AG04450 (cell line): Measurements from ENCODE around the gene SYNGR1. TPM values are rescaled to one million over a fixed set of nuclear protein-coding genes. Genes with fewer than 3 reads are reported as not detected.
"Not testable (repeated sequence)": the region's sequence is repeated elsewhere in the genome, so short reads cannot be mapped to it uniquely, and the experiment has no call there.

Experiments
- CTCF ChIA-PET: fragments of 300-600, 350-600 bp; formaldehyde crosslinking; extraction: SDS; loops from one replicate; lab custom pipeline; 2022; ENCODE audit warnings: antibody characterized with exemption, inconsistent platforms; lab: Charles Lee
- POLR2A ChIA-PET: fragments of 350-600 bp; formaldehyde crosslinking; extraction: SDS; loops from one replicate; lab custom pipeline; 2021; ENCODE audit warnings: antibody characterized with exemption, inconsistent platforms; lab: Yijun Ruan, JAX
- DNase-seq: peaks from one replicate; pipeline ENCODE4 v3.0.0-alpha.2; 2011; ENCODE audit warnings: low read depth, low spot score
- H3K27ac ChIP-seq: one replicate; pipeline ENCODE4 v1.5.1; 2012; ENCODE audit warnings: low read depth, low read length, control low read depth
- H3K27me3 ChIP-seq: one replicate; pipeline ENCODE4 v1.6.0; 2012; ENCODE audit warnings: low read length; ENCODE audit not compliant: control insufficient read depth, insufficient read depth
- H3K4me3 ChIP-seq: 2 replicates; pipeline ENCODE4 v1.5.1; 2011; ENCODE audit warnings: mild to moderate bottlenecking, low read depth, low read length, control low read depth
- H3K9me3 ChIP-seq: 2 replicates; pipeline ENCODE4 v1.5.1; 2012; ENCODE audit warnings: low read length; ENCODE audit not compliant: control insufficient read depth, insufficient read depth
- CTCF ChIP-seq: IDR thresholded peaks from 2 replicates; pipeline ENCODE4 v1.5.1; 2011; ENCODE audit warnings: low read depth, low read length, control low read depth, inconsistent platforms
- polyA plus RNA-seq: library from polyadenylated mRNA; depleted of rRNA; stranded (reverse); fragments of >200 nt; gene quantifications from 2 replicates; pipeline ENCODE4 v1.2.3, GENCODE V29; 2011

SYNGR1 gene
- polyA plus RNA-seq, 1 experiment = 20.8 TPM

GRCh38 chr22:39355080-39355479, 5.3 kb downstream of the SYNGR1 start:
- ChIA-PET POLR2A (no interaction called here), CTCF (interaction anchor here (1.1 to 1.9 kb wide), 2 partner anchors 12 to 174 kb away, joined by 3 to 7 read pairs; no protein-coding TSS in a partner anchor)
- Histone ChIP-seq H3K4me3 (no peak overlapping the region), H3K9me3 (no peaks in the 10 kb centered on the region; the same call in 1 of the 2 replicates), H3K27ac (no peak overlapping the region), H3K27me3 (no peaks in the 10 kb centered on the region)
- no peak for TF ChIP-seq CTCF
- DNase-seq = no peak

DNA sequence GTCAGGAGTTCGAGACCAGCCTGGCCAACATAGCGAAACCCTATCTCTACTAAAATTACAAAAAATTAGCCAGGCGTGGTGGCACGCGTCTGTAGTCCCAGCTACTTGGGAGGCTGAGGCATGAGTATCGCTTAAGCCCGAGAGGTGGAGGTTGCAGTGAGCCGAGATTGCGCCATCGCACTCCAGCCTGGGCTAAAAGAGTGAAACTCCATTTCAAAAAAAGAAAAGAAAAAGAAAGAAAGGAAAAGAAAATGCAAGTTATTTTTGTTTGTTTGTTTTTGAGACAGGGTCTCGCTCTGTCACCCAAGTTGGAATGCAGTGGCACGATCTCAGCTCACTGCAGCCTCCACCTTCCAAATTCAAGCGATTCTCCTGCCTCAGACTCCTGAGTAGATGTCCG, 6.0 kb downstream of the SYNGR1 start:
- POLR2A ChIA-PET = not testable (repeated sequence)

GRCh38 chr22:39356464-39356863, 6.7 kb downstream of the SYNGR1 start:
- H3K9me3 ChIP-seq = no peaks in the 10 kb centered on the region; the same call in 1 of the 2 replicates
- ChIA-PET POLR2A (no interaction called here), CTCF (no interaction called here)
- H3K4me3 ChIP-seq = no peak overlapping the region
- no peaks in the 10 kb centered on the region for H3K27me3 ChIP-seq
- no peak for TF ChIP-seq CTCF
- DNase-seq = no peak
- H3K27ac ChIP-seq = no peak overlapping the region

More for the DNA sequence above, 6.0 kb downstream of the SYNGR1 start:
- H3K9me3 ChIP-seq, H3K27me3 ChIP-seq, CTCF ChIA-PET, H3K4me3 ChIP-seq, H3K27ac ChIP-seq, DNase-seq: not testable (repeated sequence)

DNA sequence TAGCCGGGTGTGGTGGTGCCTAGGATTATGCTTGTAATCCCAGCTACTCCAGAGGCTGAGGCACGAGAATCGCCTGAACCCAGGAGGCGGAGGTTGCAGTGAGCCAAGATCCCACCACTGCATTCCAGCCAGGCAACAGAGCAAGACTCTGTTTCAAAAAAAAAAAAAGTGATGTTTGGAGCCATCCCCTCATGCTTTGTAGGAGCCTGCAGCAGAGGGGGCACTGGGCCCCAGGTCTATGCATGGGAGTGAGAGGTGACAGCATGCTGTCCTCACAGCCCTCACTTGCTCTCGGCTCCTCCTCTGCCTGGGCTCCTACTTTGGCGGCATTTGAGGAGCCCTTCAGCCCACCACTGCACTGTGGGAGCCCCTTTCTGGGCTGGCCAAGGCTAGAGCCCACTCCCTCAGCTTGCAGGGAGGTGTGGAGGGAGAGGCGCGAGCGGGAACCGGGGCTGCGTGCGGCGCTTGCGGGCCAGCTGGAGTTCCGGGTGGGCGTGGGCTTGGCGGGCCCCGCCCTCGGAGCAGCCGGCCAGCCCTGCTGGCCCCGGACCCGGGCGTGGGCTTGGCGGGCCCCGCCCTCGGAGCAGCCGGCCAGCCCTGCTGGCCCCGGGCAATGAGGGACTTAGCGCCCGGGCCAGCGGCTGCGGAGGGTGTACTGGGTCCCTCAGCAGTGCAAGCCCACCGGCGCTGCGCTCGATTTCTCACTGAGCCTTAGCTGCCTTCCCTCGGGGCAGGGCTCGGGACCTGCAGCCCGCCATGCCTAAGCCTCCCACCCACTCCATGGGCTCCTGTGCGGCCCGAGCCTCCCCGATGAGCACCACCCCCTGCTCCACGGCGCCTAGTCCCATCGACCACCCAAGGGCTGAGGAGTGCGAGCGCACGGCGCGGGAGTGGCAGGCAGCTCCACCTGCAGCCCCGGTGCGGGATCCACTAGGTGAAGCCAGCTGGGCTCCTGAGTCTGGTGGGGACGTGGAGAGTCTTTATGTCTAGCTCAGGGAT, 7.6 kb downstream of the SYNGR1 start:
- H3K9me3 ChIP-seq, CTCF ChIA-PET, POLR2A ChIA-PET, H3K27ac ChIP-seq, H3K27me3 ChIP-seq, DNase-seq, H3K4me3 ChIP-seq: not testable (repeated sequence)

DNA sequence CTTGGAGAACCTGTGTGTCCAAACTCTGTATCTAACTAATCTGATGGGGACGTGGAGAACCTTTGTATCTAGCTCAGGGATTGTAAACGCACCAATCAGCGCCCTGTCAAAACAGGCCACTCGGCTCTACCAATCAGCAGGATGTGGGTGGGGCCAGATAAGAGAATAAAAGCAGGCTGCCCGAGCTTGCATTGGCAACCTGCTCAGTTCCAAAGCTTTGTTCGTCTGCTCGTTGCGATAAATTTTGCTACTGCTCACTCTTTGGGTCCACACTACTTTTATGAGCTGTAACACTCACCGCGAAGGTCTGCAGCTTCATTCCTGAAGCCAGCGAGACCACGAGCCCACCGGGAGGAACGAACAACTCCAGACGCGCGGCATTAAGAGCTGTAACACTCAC, 8.4 kb downstream of the SYNGR1 start:
- DNase-seq, H3K4me3 ChIP-seq, H3K27me3 ChIP-seq, H3K27ac ChIP-seq, H3K9me3 ChIP-seq: not testable (repeated sequence)
- ChIA-PET POLR2A (interaction anchor here (0.6 to 1.1 kb wide), 2 partner anchors 39 to 42 kb away, joined by 4 read pairs; partner anchors contain the start of gene RPL3), CTCF (interaction anchor here (0.9 kb wide), 1 partner anchor 9 kb away, joined by 3 read pairs; no protein-coding TSS in a partner anchor)

- POLR2A ChIA-PET = no interaction called here
- no peak overlapping the region for H3K27ac ChIP-seq
- no peaks in the 10 kb centered on the region; the same call in 1 of the 2 replicates for H3K9me3 ChIP-seq
- CTCF ChIA-PET = no interaction called here
- DNase-seq = no peak
- no peaks in the 10 kb centered on the region for H3K27me3 ChIP-seq
- no peak overlapping the region for H3K4me3 ChIP-seq
- no peak for TF ChIP-seq CTCF
These were observed 9.9 kb downstream of the SYNGR1 start for GRCh38 chr22:39359659-39360195.
